Fibroblast of skin of right biceps (primary cell): Measurements from ENCODE around the gene PGF.

Source experiments
- DNase-seq: peaks from one replicate; pipeline ENCODE4 v3.0.0-alpha.2; 2013

Gene PGF

GRCh38 chr14:74891870-74892269 lies 63.5 kb downstream of the PGF start:
- no peak for DNase-seq
